HG02973 (cell line): ENCODE data around the gene FGF12.

Experiments
- ATAC-seq: cut with Tn5 transposase; IDR thresholded peaks from one replicate; pipeline ENCODE4 v1.9.1; 2021; ENCODE audit warnings: moderate library complexity; ENCODE audit not compliant: unreplicated experiment

FGF12 gene

DNA sequence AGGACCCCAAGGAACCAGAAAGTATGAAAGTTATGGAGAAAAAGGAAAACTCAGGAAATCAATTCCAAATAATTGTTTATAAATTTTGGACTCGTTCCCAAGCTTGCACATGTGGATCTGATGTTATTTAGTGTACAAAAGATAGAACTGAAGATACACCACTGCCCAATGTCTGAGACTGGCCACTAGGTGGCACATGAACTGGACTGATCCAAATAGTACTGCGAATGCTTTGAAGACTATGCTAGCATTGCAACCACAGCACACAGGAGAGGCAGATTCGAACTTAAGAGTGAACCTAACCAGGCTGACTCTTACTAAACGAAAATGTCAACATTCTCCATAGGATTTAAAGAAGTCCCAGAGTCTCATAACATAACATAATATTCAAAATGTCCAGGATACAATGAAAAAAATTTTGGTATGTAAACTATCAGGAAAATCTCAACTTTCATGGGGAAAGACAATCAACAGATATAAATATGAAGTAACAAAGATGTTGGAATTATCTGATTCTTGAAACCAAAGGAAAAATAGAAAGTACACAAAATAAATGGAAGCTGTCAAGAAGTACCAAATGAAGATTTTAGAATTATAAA lies 596.7 kb downstream of the FGF12 start:
- peak; percentile 83 for ATAC-seq

DNA sequence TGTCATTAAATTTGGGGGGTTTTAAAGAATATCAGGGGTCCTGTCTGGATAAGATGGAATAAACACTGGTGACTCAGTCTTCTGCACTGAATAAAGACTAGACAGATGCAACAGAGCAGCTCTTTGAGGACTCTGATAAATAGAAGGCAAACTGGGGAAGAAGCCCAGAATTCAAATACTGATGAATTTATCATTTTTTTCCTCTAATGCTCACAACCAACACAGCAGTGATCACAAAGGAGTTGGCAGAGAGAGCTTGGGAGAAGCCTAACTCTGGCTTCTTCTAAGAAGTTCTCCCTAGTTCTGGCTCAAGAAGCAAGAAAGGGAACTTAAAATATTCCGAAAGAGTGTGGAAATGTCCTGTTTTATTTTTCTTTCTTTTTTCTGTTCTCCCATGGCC lies 597.8 kb downstream of the FGF12 start:
- no peak for ATAC-seq

DNA sequence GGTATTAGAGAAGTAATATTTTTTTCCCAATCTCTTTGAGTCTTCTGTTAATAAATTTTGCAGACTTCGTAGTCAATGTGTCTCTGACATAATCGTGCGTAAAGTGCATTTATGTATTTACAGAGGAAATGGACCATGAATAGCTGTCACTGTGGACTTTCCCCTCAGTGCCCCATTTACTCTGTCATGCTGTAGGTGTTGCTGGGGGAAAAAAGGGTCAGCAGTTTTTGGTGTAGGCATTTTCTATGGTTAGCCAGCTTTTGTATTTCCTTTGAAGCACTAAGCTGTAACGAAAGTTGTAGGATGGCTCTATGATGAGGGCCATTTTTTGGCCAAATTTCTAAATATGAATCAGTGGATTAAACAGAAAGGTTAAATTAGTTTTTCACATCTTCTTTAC lies 598.4 kb downstream of the FGF12 start:
- ATAC-seq = peak; percentile 59

DNA sequence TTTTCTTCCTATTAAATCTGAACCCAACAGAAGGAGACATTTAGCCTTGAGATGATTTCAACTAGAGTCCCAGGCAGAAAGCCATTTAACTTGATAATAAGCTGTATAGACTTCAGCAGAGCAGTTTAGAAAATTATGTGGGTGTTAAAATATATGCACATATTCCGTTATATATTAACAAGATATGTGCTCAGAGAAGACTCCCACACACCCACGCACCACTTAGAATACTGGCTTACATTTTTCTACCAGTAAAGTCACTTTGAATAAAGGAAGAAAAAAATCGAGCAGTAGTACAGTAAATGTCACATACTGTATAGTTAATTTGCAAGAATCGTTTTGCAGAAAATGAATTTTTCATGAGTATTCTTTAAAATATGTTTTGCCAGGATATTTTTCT lies 599.3 kb downstream of the FGF12 start:
- no peak for ATAC-seq

DNA sequence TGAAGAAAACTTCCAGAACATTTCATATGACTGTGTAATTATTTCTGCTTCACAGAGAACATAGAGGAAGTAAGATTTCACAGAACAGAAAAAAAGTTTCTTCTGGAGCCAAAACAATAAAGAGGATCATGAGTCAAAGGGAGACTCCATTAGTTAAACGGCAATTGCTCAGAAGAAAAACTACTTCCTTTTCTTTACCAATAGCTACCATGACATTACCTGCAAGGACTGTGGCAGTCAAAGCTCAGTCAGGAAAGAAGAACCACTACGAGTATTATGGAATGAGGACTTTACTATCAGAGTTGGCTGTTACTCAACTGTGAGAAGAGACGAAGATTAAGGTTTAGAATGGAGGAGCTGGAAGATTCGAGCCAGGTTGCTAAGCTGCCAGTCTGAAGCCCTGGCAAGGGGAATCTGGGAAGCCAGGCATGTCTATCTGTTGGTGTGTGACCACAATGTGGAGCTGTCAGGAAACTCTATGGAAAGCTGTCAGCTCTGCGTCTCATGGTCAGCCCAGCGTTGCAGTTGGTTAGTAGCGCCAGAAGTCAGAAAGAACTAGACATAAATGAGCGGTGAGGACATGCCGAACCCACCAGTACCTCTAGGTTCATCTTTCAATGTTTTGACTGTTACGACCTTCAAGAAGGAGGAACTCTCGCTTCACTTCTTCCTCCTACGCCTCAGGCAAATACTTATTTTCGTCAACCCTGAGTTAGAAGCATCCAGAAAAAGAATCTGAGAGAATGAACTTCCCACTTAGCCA lies 604.3 kb downstream of the FGF12 start:
- ATAC-seq = peak; percentile 88

DNA sequence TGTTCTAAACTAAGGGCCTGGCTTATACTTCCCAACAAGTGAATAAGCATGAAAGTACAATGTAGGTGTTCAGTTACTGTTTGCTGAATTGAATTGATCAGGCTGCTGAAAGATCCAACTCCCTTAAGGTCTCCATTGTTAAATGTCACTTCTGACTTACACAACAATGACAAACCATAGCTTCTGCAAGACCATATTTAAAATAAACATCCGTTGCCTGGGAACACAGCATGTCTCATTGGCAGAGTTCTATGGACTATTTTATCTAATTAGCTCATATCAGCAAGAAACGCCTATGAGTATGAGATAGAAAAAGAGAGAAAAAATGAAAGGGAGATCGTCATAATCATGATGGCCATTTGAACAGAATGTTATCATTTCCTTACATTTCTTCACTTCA lies 605.4 kb downstream of the FGF12 start:
- ATAC-seq = no peak

DNA sequence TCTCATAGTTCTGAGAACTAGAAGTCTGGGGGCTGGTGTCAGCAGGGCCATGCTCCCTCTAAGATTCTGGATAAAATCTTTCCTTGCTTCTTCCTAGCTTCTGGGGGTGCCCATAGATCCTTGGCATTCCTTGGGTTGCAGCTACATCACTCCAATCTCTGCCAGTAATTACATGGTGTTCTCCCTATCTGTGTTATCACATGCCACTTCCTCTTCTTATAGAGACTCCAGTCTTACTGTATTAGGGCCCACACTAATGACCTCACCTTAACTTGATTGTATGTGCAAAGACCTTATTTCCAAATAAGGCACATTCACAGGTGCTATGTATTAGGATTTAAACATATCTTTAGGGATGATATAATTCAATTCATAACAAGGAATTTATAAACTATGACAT lies 618.5 kb downstream of the FGF12 start:
- ATAC-seq = no peak

DNA sequence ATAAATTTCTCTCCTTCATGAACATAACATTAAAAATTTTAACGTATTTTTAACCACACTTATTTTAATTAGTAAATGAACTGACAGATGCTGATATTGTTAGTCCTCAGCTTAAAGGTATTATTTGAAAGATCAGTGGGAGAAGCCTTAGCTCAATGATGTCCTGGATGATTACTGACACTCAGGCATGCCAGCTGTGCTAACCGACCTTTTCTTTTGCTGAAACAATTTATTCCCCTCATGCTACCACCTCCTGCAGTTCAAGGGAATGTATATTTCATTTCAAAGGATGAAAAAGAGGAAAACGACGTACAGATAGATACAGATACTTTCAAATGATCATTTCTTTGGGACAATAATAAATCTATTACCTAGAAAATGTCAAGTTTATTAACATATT lies 620.8 kb downstream of the FGF12 start:
- no peak for ATAC-seq

DNA sequence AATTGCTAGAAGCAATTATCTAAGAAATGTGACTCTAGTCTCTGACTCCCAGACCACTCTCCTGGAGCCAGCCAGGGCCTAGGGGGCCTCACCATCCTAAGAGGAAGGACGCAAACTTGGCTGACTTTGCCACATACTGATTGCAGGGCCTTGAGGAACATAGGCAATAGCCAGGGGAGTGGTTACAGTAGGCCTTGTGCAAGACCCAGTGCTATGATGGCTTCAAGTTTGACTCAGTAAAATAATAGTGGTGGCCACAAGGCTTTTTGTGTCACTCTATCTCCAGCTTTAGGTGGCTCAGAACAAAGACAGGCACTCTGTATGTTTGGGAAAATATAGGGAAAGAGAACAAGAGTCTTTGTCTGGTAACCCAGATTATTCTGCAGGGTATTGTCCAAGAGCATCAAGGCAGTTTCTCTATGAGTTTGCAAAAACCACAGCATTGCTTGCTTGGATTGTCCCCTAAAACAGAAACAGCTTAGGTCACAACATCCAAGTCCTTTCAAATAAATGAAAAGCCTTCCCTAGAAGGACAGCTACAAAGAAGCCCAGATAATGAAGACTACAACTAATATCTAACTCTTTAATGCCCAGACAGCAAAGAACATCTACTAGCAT lies 634.8 kb downstream of the FGF12 start:
- ATAC-seq = no peak

DNA sequence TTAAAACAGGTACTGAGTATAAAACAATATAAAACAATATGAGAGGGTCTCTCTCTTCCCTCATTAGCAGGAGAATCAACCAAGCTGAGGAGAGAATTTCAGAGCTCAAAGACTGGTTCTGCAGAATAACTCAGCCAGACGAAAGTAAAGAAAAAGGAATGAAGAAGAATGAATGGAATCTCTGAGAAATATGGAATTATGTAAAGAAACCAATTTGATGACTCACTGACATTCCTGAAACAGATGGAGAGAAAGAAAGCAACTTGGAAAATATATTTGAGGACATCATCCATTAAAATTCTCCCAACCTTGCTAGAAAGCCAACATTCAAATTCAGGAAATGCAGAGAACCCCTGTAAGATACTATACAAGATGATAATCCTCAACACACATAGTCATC lies 635.5 kb downstream of the FGF12 start:
- no peak for ATAC-seq

DNA sequence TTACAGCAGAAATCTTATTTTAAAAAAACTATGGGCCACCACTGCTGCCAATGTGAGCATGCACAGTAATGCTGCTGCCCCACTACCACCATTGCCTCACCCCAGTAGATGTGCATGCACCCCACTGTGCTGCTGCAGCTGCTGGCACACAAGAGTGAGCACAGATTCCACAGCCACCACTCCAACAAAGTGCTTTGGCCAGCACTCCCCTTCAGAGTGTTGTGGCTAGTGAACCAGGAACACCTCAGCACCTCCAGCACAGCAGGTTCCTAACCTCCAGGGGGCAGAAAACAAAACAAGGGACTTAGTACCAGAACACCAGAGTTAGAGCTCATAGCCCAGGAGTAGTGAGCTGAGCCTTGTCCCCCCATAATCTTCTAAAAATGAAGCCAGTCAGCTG lies 636.8 kb downstream of the FGF12 start:
- ATAC-seq = peak; percentile 78
